ENCODE data around the gene EPB41L5.
"Not testable (repeated sequence)": the region's sequence is repeated elsewhere in the genome, so short reads cannot be mapped to it uniquely, and the experiment has no call there.

Gene EPB41L5

GRCh38 chr2:120012771-120013596 lies at the start of gene EPB41L5:
Gene EPB41L5 (plus strand): TSS chr2:120013077. CDS start chr2:120019085, 6,008 bp downstream.
- Histone ChIP-seq H3K27me3 (ENCODE audit: control insufficient read depth, insufficient read depth, low read length) (no peaks in the 10 kb centered on the region), H3K9ac (ENCODE audit: low read length) (peak within 1 kb of the TSS; percentile 49), H3K4me1 (ENCODE audit: control insufficient read depth, insufficient read depth, low read length) (peaks cover 3% of the 10 kb centered on the region), H3K4me3 (ENCODE audit: low read length) (peak within 1 kb of the TSS; percentile 88), H3K36me3 (ENCODE audit: control insufficient read depth, insufficient read depth, low read length) (no peaks in the 10 kb centered on the region), H3K27ac (ENCODE audit: low read depth, low read length) (peak within 1 kb of the TSS; percentile 81)

- Histone ChIP-seq H3K4me1 (ENCODE audit: control insufficient read depth, insufficient read depth, low read length) (no peaks in the 10 kb centered on the region), H3K27ac (ENCODE audit: low read depth, low read length) (no peak overlapping the region), H3K27me3 (ENCODE audit: control insufficient read depth, insufficient read depth, low read length) (no peaks in the 10 kb centered on the region), H3K9ac (ENCODE audit: low read length) (no peak overlapping the region), H3K36me3 (ENCODE audit: control insufficient read depth, insufficient read depth, low read length) (no peaks in the 10 kb centered on the region), H3K4me3 (ENCODE audit: low read length) (no peak overlapping the region)
Observed at GRCh38 chr2:119981896-119982295, 31.0 kb upstream of the EPB41L5 start.

GRCh38 chr2:119982506-119982905 lies 30.4 kb upstream of the EPB41L5 start:
- Histone ChIP-seq H3K4me3 (ENCODE audit: low read length) (no peak overlapping the region), H3K27ac (ENCODE audit: low read depth, low read length) (no peak overlapping the region), H3K27me3 (ENCODE audit: control insufficient read depth, insufficient read depth, low read length) (no peaks in the 10 kb centered on the region), H3K9ac (ENCODE audit: low read length) (no peak overlapping the region), H3K4me1 (ENCODE audit: control insufficient read depth, insufficient read depth, low read length) (no peaks in the 10 kb centered on the region), H3K36me3 (ENCODE audit: control insufficient read depth, insufficient read depth, low read length) (no peaks in the 10 kb centered on the region)

GRCh38 chr2:119983108-119983507 lies 29.8 kb upstream of the EPB41L5 start:
- Histone ChIP-seq H3K27ac (ENCODE audit: low read depth, low read length) (no peak overlapping the region), H3K36me3 (ENCODE audit: control insufficient read depth, insufficient read depth, low read length) (no peaks in the 10 kb centered on the region), H3K4me3 (ENCODE audit: low read length) (no peak overlapping the region), H3K27me3 (ENCODE audit: control insufficient read depth, insufficient read depth, low read length) (no peaks in the 10 kb centered on the region), H3K9ac (ENCODE audit: low read length) (no peak overlapping the region), H3K4me1 (ENCODE audit: control insufficient read depth, insufficient read depth, low read length) (no peaks in the 10 kb centered on the region)

GRCh38 chr2:119996148-119996547 lies 16.7 kb upstream of the EPB41L5 start:
- Histone ChIP-seq H3K27ac (ENCODE audit: low read depth, low read length) (no peak overlapping the region), H3K9ac (ENCODE audit: low read length) (no peak overlapping the region), H3K4me3 (ENCODE audit: low read length) (no peak overlapping the region), H3K4me1 (ENCODE audit: control insufficient read depth, insufficient read depth, low read length) (no peaks in the 10 kb centered on the region), H3K27me3 (ENCODE audit: control insufficient read depth, insufficient read depth, low read length) (no peaks in the 10 kb centered on the region), H3K36me3 (ENCODE audit: control insufficient read depth, insufficient read depth, low read length) (no peaks in the 10 kb centered on the region)

- not testable (repeated sequence) for H3K4me1 ChIP-seq (ENCODE audit: control insufficient read depth, insufficient read depth, low read length); H3K27me3 ChIP-seq (ENCODE audit: control insufficient read depth, insufficient read depth, low read length); H3K36me3 ChIP-seq (ENCODE audit: control insufficient read depth, insufficient read depth, low read length); H3K27ac ChIP-seq (ENCODE audit: low read depth, low read length); H3K4me3 ChIP-seq (ENCODE audit: low read length); H3K9ac ChIP-seq (ENCODE audit: low read length)
Observed at GRCh38 chr2:119996896-119997891, 15.7 kb upstream of the EPB41L5 start.

GRCh38 chr2:120001471-120001870 lies 11.4 kb upstream of the EPB41L5 start:
- H3K27me3 ChIP-seq (ENCODE audit: control insufficient read depth, insufficient read depth, low read length), result no peaks in the 10 kb centered on the region
- no peaks in the 10 kb centered on the region for H3K4me1 ChIP-seq (ENCODE audit: control insufficient read depth, insufficient read depth, low read length)
- H3K36me3 ChIP-seq (ENCODE audit: control insufficient read depth, insufficient read depth, low read length), result no peaks in the 10 kb centered on the region
- H3K9ac ChIP-seq (ENCODE audit: low read length), result no peak overlapping the region
- H3K4me3 ChIP-seq (ENCODE audit: low read length), result no peak overlapping the region
- H3K27ac ChIP-seq (ENCODE audit: low read depth, low read length), result no peak overlapping the region

- no peak overlapping the region for H3K9ac ChIP-seq (ENCODE audit: low read length)
- no peaks in the 10 kb centered on the region for H3K36me3 ChIP-seq (ENCODE audit: control insufficient read depth, insufficient read depth, low read length)
- no peak overlapping the region for H3K4me3 ChIP-seq (ENCODE audit: low read length)
Observed at GRCh38 chr2:120004254-120004653, 8.6 kb upstream of the EPB41L5 start.

GRCh38 chr2:120005834-120006521 lies 6.9 kb upstream of the EPB41L5 start:
- Histone ChIP-seq H3K9ac (ENCODE audit: low read length) (no peak overlapping the region), H3K27ac (ENCODE audit: low read depth, low read length) (no peak overlapping the region), H3K4me3 (ENCODE audit: low read length) (no peak overlapping the region), H3K36me3 (ENCODE audit: control insufficient read depth, insufficient read depth, low read length) (no peaks in the 10 kb centered on the region), H3K27me3 (ENCODE audit: control insufficient read depth, insufficient read depth, low read length) (no peaks in the 10 kb centered on the region), H3K4me1 (ENCODE audit: control insufficient read depth, insufficient read depth, low read length) (no peaks in the 10 kb centered on the region)

More at GRCh38 chr2:120004254-120004653, 8.6 kb upstream of the EPB41L5 start:
- Histone ChIP-seq H3K27me3 (ENCODE audit: control insufficient read depth, insufficient read depth, low read length) (no peaks in the 10 kb centered on the region), H3K27ac (ENCODE audit: low read depth, low read length) (no peak overlapping the region), H3K4me1 (ENCODE audit: control insufficient read depth, insufficient read depth, low read length) (no peaks in the 10 kb centered on the region)

GRCh38 chr2:120007851-120008250 lies 5.0 kb upstream of the EPB41L5 start:
- H3K36me3 ChIP-seq (ENCODE audit: control insufficient read depth, insufficient read depth, low read length), result no peaks in the 10 kb centered on the region
- H3K27me3 ChIP-seq (ENCODE audit: control insufficient read depth, insufficient read depth, low read length), result no peaks in the 10 kb centered on the region
- H3K4me3 ChIP-seq (ENCODE audit: low read length), result no peak overlapping the region
- H3K4me1 ChIP-seq (ENCODE audit: control insufficient read depth, insufficient read depth, low read length), result no peaks in the 10 kb centered on the region
- no peak overlapping the region for H3K27ac ChIP-seq (ENCODE audit: low read depth, low read length)
- H3K9ac ChIP-seq (ENCODE audit: low read length), result no peak overlapping the region

GRCh38 chr2:120012363-120012762 lies 514 bp upstream of the EPB41L5 start:
- Histone ChIP-seq H3K27me3 (ENCODE audit: control insufficient read depth, insufficient read depth, low read length) (no peaks in the 10 kb centered on the region), H3K36me3 (ENCODE audit: control insufficient read depth, insufficient read depth, low read length) (no peaks in the 10 kb centered on the region), H3K9ac (ENCODE audit: low read length) (no peak overlapping the region), H3K4me3 (ENCODE audit: low read length) (peak overlapping the region; percentile 88), H3K27ac (ENCODE audit: low read depth, low read length) (peak overlapping the region; percentile 16), H3K4me1 (ENCODE audit: control insufficient read depth, insufficient read depth, low read length) (peaks cover 3% of the 10 kb centered on the region)

All from rectal smooth muscle tissue (tissue), 1 donor.